Spleen (tissue), 7 donors: ENCODE data around the gene TBC1D9.

ENCODE experiments used
- POLR2A ChIP-seq, 3 donors: fragments of 450-650 bp; IDR thresholded peaks; one replicate each; pipeline ENCODE4 v1.5.1; 2017; ENCODE audit warnings: antibody characterized with exemption in 3 of 3, mild to moderate bottlenecking in 1 of 3
- TF ChIP-seq, protein P1 (sequence below), 11 experiments: fragments of 200-600 bp in 7 of 11; fragments of 450-650 bp in 4 of 11; sonication (generic) in 4 of 11; IDR thresholded peaks in 8 of 11; conservative IDR thresholded peaks in 3 of 11; 1 replicate in 7 of 11; 2 replicates in 4 of 11; pipeline versions ENCODE4 v1.4.0 to v1.8.0; 2016 to 2021; ENCODE audit warnings: antibody characterized with exemption in 11 of 11, inconsistent platforms in 4 of 11, mild to moderate bottlenecking in 1 of 11
- donor health status: DM: no; HTN: no; CAD: no; lungs with moderate emphysema.
- donor health status: DM: no; HTN: no; CAD: no.
- donor health status: DM: no; HTN: no; CAD: no.

DNA sequence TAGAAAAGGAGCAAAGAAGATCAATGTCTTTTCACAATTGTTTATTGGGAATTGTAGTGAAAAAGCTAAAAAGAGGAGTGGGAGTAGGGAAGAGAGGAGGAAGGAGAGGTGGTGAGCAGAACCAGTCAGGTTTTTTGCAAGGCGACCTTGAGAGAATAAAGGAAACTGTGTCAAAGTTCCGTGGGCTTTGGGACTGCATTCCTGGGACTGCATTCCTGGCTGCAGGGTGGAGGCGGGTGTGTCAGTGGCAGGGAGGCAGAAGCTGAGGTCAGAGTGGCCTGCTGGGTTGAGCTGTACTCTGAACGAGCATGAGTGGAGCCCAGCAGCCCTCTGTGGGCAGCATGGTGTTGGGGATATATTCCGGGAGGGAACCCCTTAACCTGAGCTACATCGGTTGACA is 120.6 kb downstream of the TBC1D9 start:
- TF ChIP-seq, protein P1, sequence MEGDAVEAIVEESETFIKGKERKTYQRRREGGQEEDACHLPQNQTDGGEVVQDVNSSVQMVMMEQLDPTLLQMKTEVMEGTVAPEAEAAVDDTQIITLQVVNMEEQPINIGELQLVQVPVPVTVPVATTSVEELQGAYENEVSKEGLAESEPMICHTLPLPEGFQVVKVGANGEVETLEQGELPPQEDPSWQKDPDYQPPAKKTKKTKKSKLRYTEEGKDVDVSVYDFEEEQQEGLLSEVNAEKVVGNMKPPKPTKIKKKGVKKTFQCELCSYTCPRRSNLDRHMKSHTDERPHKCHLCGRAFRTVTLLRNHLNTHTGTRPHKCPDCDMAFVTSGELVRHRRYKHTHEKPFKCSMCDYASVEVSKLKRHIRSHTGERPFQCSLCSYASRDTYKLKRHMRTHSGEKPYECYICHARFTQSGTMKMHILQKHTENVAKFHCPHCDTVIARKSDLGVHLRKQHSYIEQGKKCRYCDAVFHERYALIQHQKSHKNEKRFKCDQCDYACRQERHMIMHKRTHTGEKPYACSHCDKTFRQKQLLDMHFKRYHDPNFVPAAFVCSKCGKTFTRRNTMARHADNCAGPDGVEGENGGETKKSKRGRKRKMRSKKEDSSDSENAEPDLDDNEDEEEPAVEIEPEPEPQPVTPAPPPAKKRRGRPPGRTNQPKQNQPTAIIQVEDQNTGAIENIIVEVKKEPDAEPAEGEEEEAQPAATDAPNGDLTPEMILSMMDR (IDR thresholded peaks at IDR 0.05 in 8 of 11, conservative IDR thresholded peaks at IDR 0.05 in 3 of 11), result no peak
- no peak for TF ChIP-seq POLR2A (IDR thresholded peaks at IDR 0.05)
